ENCODE data around the gene TPM2.

GRCh38 chr9:35685506-35685905 lies 4.2 kb downstream of the TPM2 start:
- TF ChIP-seq EZH2 (IDR thresholded peaks at IDR 0.05) (no peak), CTCF (IDR thresholded peaks at IDR 0.05) (no peak), EZH2phosphoT487 (IDR thresholded peaks at IDR 0.05) (no peak)

All from neural progenitor cell (in vitro differentiated cells).